ENCODE measurements around the gene CACNG1.

- TF ChIP-seq CTCF (IDR thresholded peaks at IDR 0.05; ENCODE audit: borderline replicate concordance, extremely low read depth, low read length, poor library complexity, severe bottlenecking) (no peak), EZH2 (IDR thresholded peaks at IDR 0.05; ENCODE audit: borderline replicate concordance, low read depth, low read length, severe bottlenecking) (no peak)
Measured at GRCh38 chr17:67055041-67055443, 10.7 kb downstream of the CACNG1 start.
